GM21367 (cell line): ENCODE measurements around the gene CPT1A.

Experiments
- ATAC-seq: cut with Tn5 transposase; IDR thresholded peaks from one replicate; pipeline ENCODE4 v1.9.1; 2021; ENCODE audit not compliant: unreplicated experiment

The CPT1A gene

DNA sequence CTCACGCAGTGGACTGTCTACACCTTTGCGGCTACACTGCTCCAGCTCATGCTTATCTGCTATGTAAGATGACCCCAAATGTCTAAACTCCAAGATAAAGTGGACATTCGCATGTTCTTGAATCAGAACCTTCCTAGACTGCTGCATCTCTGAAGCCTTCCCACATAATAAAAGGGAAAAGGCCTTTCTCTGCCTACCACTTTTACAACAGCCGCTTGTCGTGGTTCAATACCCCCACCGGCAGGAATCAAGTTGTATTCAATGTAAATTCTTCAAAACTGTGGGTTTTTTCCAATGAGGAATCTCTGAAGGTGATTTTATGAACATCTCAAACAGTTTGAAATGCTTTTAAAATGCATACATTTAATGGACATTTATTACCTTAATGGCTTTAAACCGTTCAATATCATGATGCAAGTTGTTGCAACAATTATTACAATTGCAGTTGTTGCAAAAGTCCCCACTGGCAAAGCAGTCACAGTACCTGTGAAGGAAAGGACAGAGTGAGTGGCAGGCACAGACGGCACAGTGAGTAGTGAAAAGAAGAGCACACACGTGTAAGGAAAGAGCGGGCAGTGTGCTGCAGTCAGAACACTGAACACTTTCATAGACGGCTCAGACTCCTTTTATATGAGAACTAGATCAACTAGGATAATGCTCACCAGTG is 126.1 kb downstream of the CPT1A start:
- ATAC-seq = no peak

DNA sequence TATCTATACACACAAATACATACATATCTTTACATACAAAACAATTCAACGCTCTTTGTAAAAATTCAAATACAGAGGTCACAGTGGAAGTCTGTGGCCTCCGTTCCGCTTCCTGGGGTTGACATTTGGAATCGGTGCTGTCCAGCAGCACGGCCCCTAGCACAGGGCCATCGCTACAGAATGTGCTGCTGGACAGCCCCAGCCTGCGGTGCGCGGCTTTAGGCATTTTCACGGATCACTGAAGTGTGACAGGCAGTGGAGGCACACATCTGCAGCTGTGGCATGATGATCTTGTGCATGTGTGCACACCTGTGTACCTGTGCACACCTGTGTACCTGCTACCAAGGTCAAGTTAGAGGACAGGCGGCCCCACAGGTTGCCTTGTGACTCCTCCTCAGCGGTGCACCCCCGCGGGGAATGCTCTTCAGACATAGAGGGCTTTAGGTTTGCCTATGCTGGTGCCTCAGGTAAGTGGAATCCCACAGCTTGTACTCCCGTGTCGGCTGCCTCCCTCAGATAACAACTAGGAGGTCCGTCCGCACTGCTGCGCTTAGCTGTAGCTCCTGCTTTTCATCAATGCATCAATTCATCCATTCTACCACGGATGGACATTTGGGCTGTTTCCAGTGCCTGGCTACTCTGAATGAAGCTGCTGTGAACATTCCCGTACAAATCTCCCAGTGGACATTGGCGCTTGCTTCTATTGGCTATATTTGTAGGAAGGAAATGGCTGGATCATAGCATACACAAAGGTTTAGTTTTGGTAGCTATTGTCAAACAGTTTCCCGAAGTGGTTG is 127.5 kb downstream of the CPT1A start:
- ATAC-seq = no peak

DNA sequence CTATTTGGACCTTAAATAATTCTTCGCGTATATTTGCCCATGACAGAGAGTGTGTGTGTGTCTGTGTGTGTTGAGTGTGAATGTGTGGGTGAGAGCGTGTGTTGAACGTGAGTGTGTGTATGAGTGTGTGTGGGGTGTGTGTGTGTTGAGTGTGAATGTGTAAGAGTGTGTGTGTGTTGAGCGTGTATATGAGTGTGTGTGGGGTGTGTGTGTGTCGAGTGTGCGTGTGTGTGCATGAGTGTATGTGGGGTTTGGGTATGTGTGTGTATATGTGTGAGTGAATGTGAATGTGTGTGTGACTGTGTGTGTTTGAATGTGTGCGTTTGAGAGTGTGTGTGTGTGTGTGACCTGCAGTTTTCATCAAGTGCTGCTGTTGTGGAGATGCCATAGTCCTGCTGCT is 130.6 kb downstream of the CPT1A start:
- no peak for ATAC-seq

DNA sequence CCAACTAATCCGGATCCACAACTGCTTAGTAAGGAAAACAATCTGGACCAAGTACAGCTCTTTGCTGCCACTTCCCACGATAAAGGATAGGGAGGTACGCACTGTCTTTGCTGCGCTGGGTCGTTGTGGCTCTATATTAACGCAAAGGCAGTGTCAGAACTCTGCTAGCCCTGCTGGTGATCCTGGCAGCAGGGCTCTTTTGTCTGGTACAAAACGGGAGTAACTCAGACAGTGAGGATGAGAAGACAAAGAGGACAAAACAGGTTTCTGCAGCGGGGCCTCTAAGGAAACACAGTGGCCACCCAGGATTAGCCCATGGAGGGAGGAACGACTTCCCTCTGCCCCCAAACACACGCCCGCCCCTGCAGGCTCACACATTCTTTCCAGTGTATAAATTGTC is 131.3 kb downstream of the CPT1A start:
- ATAC-seq = no peak

DNA sequence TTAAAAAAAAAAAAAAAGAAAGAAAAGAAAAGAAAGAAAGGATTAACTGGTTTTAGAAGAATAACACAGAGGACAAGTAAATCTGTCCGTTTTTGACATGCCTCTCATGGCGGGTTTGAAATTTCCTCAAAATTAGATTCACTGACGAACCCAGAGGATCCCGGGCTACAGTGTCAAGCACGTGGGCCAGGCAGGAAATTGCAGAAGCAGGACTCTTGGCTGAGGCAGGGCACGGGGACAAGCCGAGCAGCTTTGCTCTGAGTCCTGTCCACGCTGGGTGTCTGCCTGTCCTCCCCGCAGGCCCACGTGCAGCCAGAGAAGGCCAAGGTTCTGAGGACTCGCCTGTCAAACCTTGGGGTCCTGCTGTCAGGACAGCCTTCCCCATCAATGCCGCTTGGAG is 132.7 kb downstream of the CPT1A start:
- ATAC-seq = no peak

- no peak for ATAC-seq
Measured at GRCh38 chr11:68707527-68707926, 134.2 kb downstream of the CPT1A start.

GRCh38 chr11:68704887-68705286 is 136.8 kb downstream of the CPT1A start:
- no peak for ATAC-seq
